ENCODE data around the gene ABCC6. TPM values are rescaled to one million over a fixed set of nuclear protein-coding genes. Genes with fewer than 3 reads are reported as not detected.
A peak's percentile ranks its signal among the peaks of the same experiment; 100 is the strongest.
"Not testable (repeated sequence)": the region's sequence is repeated elsewhere in the genome, so short reads cannot be mapped to it uniquely, and the experiment has no call there.

Gene ABCC6
- polyA plus RNA-seq, 5 donors: 12.3 to 19.0 (median 15.0) TPM

- not testable (repeated sequence) for DNase-seq
Measured at GRCh38 chr16:16161840-16162239, 61.5 kb downstream of the ABCC6 start.

GRCh38 chr16:16161319-16161718, 62.0 kb downstream of the ABCC6 start:
- no peak for DNase-seq

- DNase-seq: no peak
Measured at GRCh38 chr16:16159662-16160061, 63.6 kb downstream of the ABCC6 start.

GRCh38 chr16:16158741-16159374, 64.4 kb downstream of the ABCC6 start:
- DNase-seq: no peak

GRCh38 chr16:16158082-16158658, 65.1 kb downstream of the ABCC6 start:
- DNase-seq: no peak

GRCh38 chr16:16157166-16157565, 66.1 kb downstream of the ABCC6 start:
- no peak for DNase-seq

- no peak for DNase-seq
Measured at GRCh38 chr16:16155234-16155633, 68.1 kb downstream of the ABCC6 start.

- no peak for DNase-seq
Measured at GRCh38 chr16:16154281-16154951, 68.9 kb downstream of the ABCC6 start.

- DNase-seq: not testable (repeated sequence)
Measured at GRCh38 chr16:16153000-16153399, 70.3 kb downstream of the ABCC6 start.

GRCh38 chr16:16151315-16151714, 72.0 kb downstream of the ABCC6 start:
- no peak for DNase-seq

GRCh38 chr16:16150878-16151152, 72.5 kb downstream of the ABCC6 start:
- no peak for DNase-seq

- DNase-seq: peak; percentile 89 to 90
Measured at GRCh38 chr16:16150117-16150877, 73.0 kb downstream of the ABCC6 start.

GRCh38 chr16:16149710-16150116, 73.6 kb downstream of the ABCC6 start:
- no peak for DNase-seq

- no peak for DNase-seq
Measured at GRCh38 chr16:16148755-16149154, 74.5 kb downstream of the ABCC6 start.

GRCh38 chr16:16148000-16148599, 75.2 kb downstream of the ABCC6 start:
- not testable (repeated sequence) for DNase-seq

- no peak for DNase-seq
Measured at GRCh38 chr16:16147316-16147999, 75.8 kb downstream of the ABCC6 start.

GRCh38 chr16:16146380-16147315, 76.6 kb downstream of the ABCC6 start:
- no peak for DNase-seq

- DNase-seq: no peak
Measured at GRCh38 chr16:16145286-16145685, 78.0 kb downstream of the ABCC6 start.

GRCh38 chr16:16144416-16144815, 78.9 kb downstream of the ABCC6 start:
- DNase-seq: no peak

- DNase-seq: no peak
Measured at GRCh38 chr16:16143931-16144330, 79.4 kb downstream of the ABCC6 start.
